Thyroid gland (tissue), 4 donors: ENCODE data around the gene TMEM254.
"Not testable (repeated sequence)": the region's sequence is repeated elsewhere in the genome, so short reads cannot be mapped to it uniquely, and the experiment has no call there.

Experiments
- POLR2A ChIP-seq, 2 donors: fragments of 450-650 bp; IDR thresholded peaks; one replicate each; pipeline ENCODE4 v1.6.1; 2017; ENCODE audit warnings: antibody characterized with exemption in 2 of 2, mild to moderate bottlenecking in 2 of 2, moderate library complexity in 1 of 2
- TF ChIP-seq, protein P1 (sequence below), 6 experiments: fragments of 200-600 bp in 3 of 6; fragments of 450-650 bp in 3 of 6; sonication (generic) in 3 of 6; IDR thresholded peaks; one replicate each; pipeline ENCODE4 v1.5.1; 2016 to 2019; ENCODE audit warnings: antibody characterized with exemption in 6 of 6, mild to moderate bottlenecking in 2 of 6, inconsistent platforms in 1 of 6, moderate library complexity in 1 of 6

- TF ChIP-seq, protein P1, sequence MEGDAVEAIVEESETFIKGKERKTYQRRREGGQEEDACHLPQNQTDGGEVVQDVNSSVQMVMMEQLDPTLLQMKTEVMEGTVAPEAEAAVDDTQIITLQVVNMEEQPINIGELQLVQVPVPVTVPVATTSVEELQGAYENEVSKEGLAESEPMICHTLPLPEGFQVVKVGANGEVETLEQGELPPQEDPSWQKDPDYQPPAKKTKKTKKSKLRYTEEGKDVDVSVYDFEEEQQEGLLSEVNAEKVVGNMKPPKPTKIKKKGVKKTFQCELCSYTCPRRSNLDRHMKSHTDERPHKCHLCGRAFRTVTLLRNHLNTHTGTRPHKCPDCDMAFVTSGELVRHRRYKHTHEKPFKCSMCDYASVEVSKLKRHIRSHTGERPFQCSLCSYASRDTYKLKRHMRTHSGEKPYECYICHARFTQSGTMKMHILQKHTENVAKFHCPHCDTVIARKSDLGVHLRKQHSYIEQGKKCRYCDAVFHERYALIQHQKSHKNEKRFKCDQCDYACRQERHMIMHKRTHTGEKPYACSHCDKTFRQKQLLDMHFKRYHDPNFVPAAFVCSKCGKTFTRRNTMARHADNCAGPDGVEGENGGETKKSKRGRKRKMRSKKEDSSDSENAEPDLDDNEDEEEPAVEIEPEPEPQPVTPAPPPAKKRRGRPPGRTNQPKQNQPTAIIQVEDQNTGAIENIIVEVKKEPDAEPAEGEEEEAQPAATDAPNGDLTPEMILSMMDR (IDR thresholded peaks at IDR 0.05) = not testable (repeated sequence)
- TF ChIP-seq POLR2A (IDR thresholded peaks at IDR 0.05) = not testable (repeated sequence)
Observed at GRCh38 chr10:80067821-80068220, 10.6 kb upstream of the TMEM254 start.
